BJ (cell line): ENCODE data around the gene KBTBD3. TPM values are rescaled to one million over a fixed set of nuclear protein-coding genes. Genes with fewer than 3 reads are reported as not detected.

Source experiments
- CTCF ChIA-PET: fragments of 350-600 bp; formaldehyde crosslinking; extraction: SDS; loops from one replicate; lab custom pipeline; 2021; ENCODE audit warnings: antibody characterized with exemption, inconsistent platforms; lab: Yijun Ruan, JAX
- POLR2A ChIA-PET: fragments of 300-600 bp; sonication (Branson Sonifier 250); formaldehyde crosslinking; extraction: SDS; loops from one replicate; lab custom pipeline; 2021; ENCODE audit warnings: antibody characterized with exemption; lab: Charles Lee
- DNase-seq: peaks from one replicate; pipeline ENCODE4 v3.0.0-alpha.2; 2011; ENCODE audit warnings: low read depth
- H3K27me3 ChIP-seq: 2 replicates; pipeline ENCODE4 v1.6.0; 2011; ENCODE audit warnings: low read length; ENCODE audit not compliant: control insufficient read depth, insufficient read depth
- H3K36me3 ChIP-seq: 2 replicates; pipeline ENCODE4 v1.5.1; 2011; ENCODE audit warnings: low read length; ENCODE audit not compliant: control insufficient read depth, insufficient read depth
- H3K4me3 ChIP-seq: 2 replicates; pipeline ENCODE4 v1.5.1; 2011; ENCODE audit warnings: low read depth, mild to moderate bottlenecking, control low read depth, low read length
- CTCF ChIP-seq: IDR thresholded peaks from 2 replicates; pipeline ENCODE4 v1.5.1; 2011; ENCODE audit warnings: low read depth, mild to moderate bottlenecking, control low read depth, inconsistent platforms, low read length, moderate library complexity; ENCODE audit not compliant: insufficient read depth
- polyA plus RNA-seq: library from polyadenylated mRNA; depleted of rRNA; stranded (reverse); fragments of >200 nt; gene quantifications from 2 replicates; pipeline ENCODE4 v1.2.3, GENCODE V29; 2011

Gene KBTBD3
- polyA plus RNA-seq, 1 experiment, result 1.2 TPM

- Histone ChIP-seq H3K27me3 (no peaks in the 10 kb centered on the region), H3K36me3 (peaks cover 2% of the 10 kb centered on the region), H3K4me3 (no peak overlapping the region)
- no peak for DNase-seq
- no peak for TF ChIP-seq CTCF
- ChIA-PET POLR2A (no interaction called here), CTCF (interaction anchor here (0.5 kb wide), 1 partner anchor 26 kb away, joined by 3 read pairs; no protein-coding TSS in a partner anchor)
Observed at GRCh38 chr11:106098893-106099553, 21.9 kb upstream of the KBTBD3 start.

GRCh38 chr11:106092446-106092845, 15.3 kb upstream of the KBTBD3 start:
- no peaks in the 10 kb centered on the region for H3K27me3 ChIP-seq
- no peak overlapping the region for H3K4me3 ChIP-seq
- ChIA-PET CTCF (no interaction called here), POLR2A (no interaction called here)
- no peak for TF ChIP-seq CTCF
- DNase-seq, result no peak
- peaks cover 2% of the 10 kb centered on the region for H3K36me3 ChIP-seq

- CTCF ChIA-PET, result interaction anchor here (0.6 kb wide), 1 partner anchor 111 kb away, joined by 3 read pairs; no protein-coding TSS in a partner anchor
- DNase-seq, result no peak
- H3K36me3 ChIP-seq, result no peaks in the 10 kb centered on the region; the same call in 1 of the 2 replicates
Observed at GRCh38 chr11:106091480-106092123, 14.5 kb upstream of the KBTBD3 start.

GRCh38 chr11:106088896-106089295, 11.7 kb upstream of the KBTBD3 start:
- POLR2A ChIA-PET, result no interaction called here
- Histone ChIP-seq H3K27me3 (no peaks in the 10 kb centered on the region), H3K4me3 (no peak overlapping the region), H3K36me3 (no peaks in the 10 kb centered on the region)
- CTCF ChIA-PET, result no interaction called here
- no peak for TF ChIP-seq CTCF
- DNase-seq, result no peak

More at GRCh38 chr11:106091480-106092123, 14.5 kb upstream of the KBTBD3 start:
- no peak overlapping the region for H3K4me3 ChIP-seq
- POLR2A ChIA-PET, result no interaction called here
- no peaks in the 10 kb centered on the region for H3K27me3 ChIP-seq
- TF ChIP-seq CTCF, result no peak

- no peak overlapping the region for H3K4me3 ChIP-seq
- peaks cover 1% of the 10 kb centered on the region; the same call in 1 of the 2 replicates for H3K36me3 ChIP-seq
- no peak for DNase-seq
- no peaks in the 10 kb centered on the region for H3K27me3 ChIP-seq
- CTCF ChIA-PET, result interaction anchor here (0.9 to 1.4 kb wide), 5 partner anchors 11 to 497 kb away, joined by 3 to 7 read pairs (median 3); no protein-coding TSS in a partner anchor
- POLR2A ChIA-PET, result no interaction called here
- peak; percentile 83 for TF ChIP-seq CTCF
Observed at GRCh38 chr11:106087815-106088435, 10.8 kb upstream of the KBTBD3 start.
